ENCODE data around the gene VOPP1.

The VOPP1 gene

DNA sequence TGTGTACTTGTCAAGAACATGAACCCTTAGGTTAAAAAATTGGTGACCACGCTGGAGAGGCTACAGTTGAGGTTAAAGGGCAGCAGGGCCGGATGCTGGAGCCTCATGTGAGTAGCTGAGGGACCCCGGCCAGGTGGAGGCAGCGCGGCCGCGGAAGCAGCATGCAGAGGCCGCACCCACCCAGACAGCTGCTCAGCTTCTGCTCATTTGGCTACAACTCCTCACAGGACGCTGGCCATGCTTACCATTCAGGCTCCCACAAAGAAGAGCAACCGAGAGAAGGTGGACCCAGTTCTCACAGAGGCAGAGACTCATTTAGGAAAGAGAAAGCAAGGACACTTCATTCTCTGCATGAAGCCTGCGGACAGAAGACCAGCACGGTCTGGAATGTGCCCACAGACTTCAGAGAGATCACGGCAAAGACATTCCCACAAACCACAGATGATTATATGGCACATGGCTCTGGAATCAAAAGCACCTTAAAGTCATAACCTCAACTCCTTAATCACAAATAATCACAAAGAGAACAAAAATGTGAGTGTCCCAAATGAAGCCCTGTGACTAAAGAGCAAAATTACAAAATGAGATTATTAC is 94.4 kb downstream of the VOPP1 start:
- no peak for TF ChIP-seq CTCF (IDR thresholded peaks at IDR 0.05; ENCODE audit: low read depth, low read length)
- DNase-seq: no peak

DNA sequence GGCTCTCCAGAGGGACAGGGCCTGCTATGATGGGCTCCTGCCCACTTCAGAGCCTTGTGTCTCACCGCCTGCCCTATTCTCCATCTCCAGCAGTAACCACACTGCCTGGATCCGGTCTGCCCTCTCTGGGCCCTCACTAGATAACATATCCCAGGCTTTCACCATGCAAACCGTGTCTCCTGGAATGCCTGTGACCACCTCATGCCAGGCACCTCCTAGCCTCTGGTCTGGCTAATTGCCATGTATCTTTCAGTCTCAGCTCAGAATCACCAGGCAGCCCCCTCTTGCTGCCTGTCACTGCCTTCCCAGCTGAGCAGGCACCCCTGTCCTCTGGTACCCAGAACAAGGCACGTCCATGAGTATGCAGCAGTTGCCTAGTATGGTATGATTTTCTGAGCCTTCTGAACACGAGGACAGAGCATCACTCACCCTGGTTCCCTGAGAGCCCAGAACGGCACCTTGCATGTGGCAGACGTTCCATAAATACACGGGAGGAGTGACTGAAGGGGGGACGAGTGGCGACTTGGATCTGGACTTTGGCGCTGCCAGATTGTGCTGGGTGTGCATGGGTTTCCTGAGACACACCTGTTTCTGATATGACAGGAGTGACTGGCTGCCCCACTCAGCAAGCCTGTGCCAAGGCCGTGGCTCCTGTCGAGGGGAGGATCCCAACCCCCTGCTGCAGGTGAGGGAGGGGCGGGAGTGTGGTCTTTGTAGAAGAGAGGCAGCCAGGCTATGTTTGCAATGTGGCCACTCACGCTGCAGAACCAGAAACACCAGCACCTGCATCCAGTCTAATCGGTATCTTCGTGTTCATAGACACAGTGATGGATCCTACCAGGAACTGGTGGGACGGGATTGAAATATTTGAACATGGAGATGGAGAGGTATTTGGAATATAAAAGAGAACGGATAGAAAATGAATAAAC is 95.2 kb downstream of the VOPP1 start:
- H3K27me3 ChIP-seq (ENCODE audit: insufficient read depth, low read depth, severe bottlenecking): no peaks in the 10 kb centered on the region
- no peak for DNase-seq
- H3K27ac ChIP-seq: no peak overlapping the region
- TF ChIP-seq CTCF (IDR thresholded peaks at IDR 0.05; ENCODE audit: low read depth, low read length): no peak
- no peak overlapping the region for H3K4me3 ChIP-seq (ENCODE audit: low read depth, low read length)
- H3K36me3 ChIP-seq: peaks cover 2% of the 10 kb centered on the region; the same call in 1 of the 2 replicates
- H3K9me3 ChIP-seq (ENCODE audit: severe bottlenecking): no peaks in the 10 kb centered on the region

More for the DNA sequence above, 94.4 kb downstream of the VOPP1 start:
- Histone ChIP-seq H3K4me3 (ENCODE audit: low read depth, low read length) (no peak overlapping the region), H3K9me3 (ENCODE audit: severe bottlenecking) (no peaks in the 10 kb centered on the region), H3K27ac (no peak overlapping the region), H3K36me3 (peaks cover 2% of the 10 kb centered on the region; the same call in 1 of the 2 replicates), H3K27me3 (ENCODE audit: insufficient read depth, low read depth, severe bottlenecking) (no peaks in the 10 kb centered on the region)

GRCh38 chr7:55475855-55476803 is 96.2 kb downstream of the VOPP1 start:
- H3K27me3 ChIP-seq (ENCODE audit: insufficient read depth, low read depth, severe bottlenecking): no peaks in the 10 kb centered on the region
- no peak for DNase-seq
- H3K36me3 ChIP-seq: peaks cover 2% of the 10 kb centered on the region; the same call in 1 of the 2 replicates
- no peak overlapping the region for H3K4me3 ChIP-seq (ENCODE audit: low read depth, low read length)
- no peak for TF ChIP-seq CTCF (IDR thresholded peaks at IDR 0.05; ENCODE audit: low read depth, low read length)
- no peak overlapping the region for H3K27ac ChIP-seq
- no peaks in the 10 kb centered on the region for H3K9me3 ChIP-seq (ENCODE audit: severe bottlenecking)

DNA sequence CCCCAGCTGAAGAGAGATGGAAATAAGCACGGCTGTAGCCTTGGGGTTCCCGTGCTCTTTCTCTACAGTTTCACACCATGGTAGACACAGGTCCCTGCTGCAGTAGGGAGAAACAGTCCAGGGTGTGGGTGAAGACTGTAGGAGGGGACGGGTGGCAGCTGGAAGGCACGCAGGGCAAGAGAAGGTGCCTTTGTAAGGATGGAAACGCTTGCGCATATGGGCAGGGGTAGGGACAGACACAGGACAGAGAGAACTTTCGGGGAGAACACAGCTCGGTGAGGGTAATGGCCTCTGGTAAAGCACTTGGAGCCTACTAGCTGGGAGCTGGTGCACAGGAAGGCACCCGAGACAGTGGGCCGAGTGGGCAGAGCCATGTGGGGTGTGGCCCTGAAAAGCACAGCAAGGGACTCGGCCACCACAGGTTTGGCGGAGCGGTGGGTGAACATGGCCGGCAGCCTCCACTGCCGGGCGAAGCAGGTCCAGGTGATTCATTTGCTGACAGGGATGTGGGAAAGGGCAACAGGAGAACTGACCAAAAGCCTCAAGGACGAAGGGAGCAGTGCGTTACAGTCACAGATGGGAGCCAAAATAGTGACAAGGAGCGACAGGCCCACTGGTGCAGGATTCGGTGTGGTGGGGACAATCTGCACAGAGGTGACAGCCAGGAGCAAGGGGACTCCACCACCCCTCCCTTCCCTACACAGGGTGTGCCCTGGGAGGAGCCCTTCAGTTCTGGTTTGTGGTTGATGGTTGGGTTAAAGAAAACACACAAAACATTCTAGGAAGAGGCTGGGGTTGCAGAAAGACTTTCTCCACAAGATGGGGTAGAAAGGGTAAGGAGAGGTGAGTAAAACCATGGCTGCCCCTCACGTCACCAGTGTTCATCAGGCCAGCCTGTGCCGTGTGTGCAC is 97.1 kb downstream of the VOPP1 start:
- no peaks in the 10 kb centered on the region for H3K27me3 ChIP-seq (ENCODE audit: insufficient read depth, low read depth, severe bottlenecking)
- no peak for DNase-seq
- H3K36me3 ChIP-seq: peaks cover 2% of the 10 kb centered on the region; the same call in 1 of the 2 replicates
- H3K4me3 ChIP-seq (ENCODE audit: low read depth, low read length): no peak overlapping the region
- no peaks in the 10 kb centered on the region for H3K9me3 ChIP-seq (ENCODE audit: severe bottlenecking)
- TF ChIP-seq CTCF (IDR thresholded peaks at IDR 0.05; ENCODE audit: low read depth, low read length): no peak
- no peak overlapping the region for H3K27ac ChIP-seq

GRCh38 chr7:55473932-55474331 is 98.4 kb downstream of the VOPP1 start:
- Histone ChIP-seq H3K27me3 (ENCODE audit: insufficient read depth, low read depth, severe bottlenecking) (no peaks in the 10 kb centered on the region), H3K27ac (no peak overlapping the region), H3K4me3 (ENCODE audit: low read depth, low read length) (no peak overlapping the region), H3K9me3 (ENCODE audit: severe bottlenecking) (no peaks in the 10 kb centered on the region), H3K36me3 (peaks cover 2% of the 10 kb centered on the region; the same call in 1 of the 2 replicates)
- DNase-seq: no peak
- no peak for TF ChIP-seq CTCF (IDR thresholded peaks at IDR 0.05; ENCODE audit: low read depth, low read length)
